Tibial nerve (tissue), 4 donors: ENCODE measurements around the gene ITPKC. TPM values are rescaled to one million over a fixed set of nuclear protein-coding genes. Genes with fewer than 3 reads are reported as not detected.

Experiments used
- DNase-seq, 2 donors: peaks; one replicate each; pipeline ENCODE4 v3.0.0-alpha.2; 2019; ENCODE audit warnings: low spot score in 2 of 2
- H3K27ac ChIP-seq, 4 donors: fragments of 200-600 bp; sonication (generic) in 3 of 4; one replicate each; pipeline ENCODE4 v1.5.1; 2017 to 2019; ENCODE audit warnings: mild to moderate bottlenecking in 1 of 4
- H3K27me3 ChIP-seq, 2 donors: fragments of 200-600 bp; sonication (generic) in 1 of 2; one replicate each; pipeline versions ENCODE4 v1.5.1 to v1.6.0; 2017 to 2019
- H3K36me3 ChIP-seq, 3 donors: fragments of 200-600 bp; sonication (generic); one replicate each; pipeline ENCODE4 v1.5.1; 2018 to 2019
- H3K4me1 ChIP-seq, 4 donors: fragments of 200-600 bp; sonication (generic) in 3 of 4; one replicate each; pipeline ENCODE4 v1.5.1; 2017 to 2019
- H3K4me3 ChIP-seq, 4 donors: fragments of 200-600 bp; sonication (generic) in 3 of 4; one replicate each; pipeline ENCODE4 v1.5.1; 2017 to 2019; ENCODE audit warnings: mild to moderate bottlenecking in 1 of 4, moderate library complexity in 1 of 4
- H3K9me3 ChIP-seq, 4 donors: fragments of 200-600 bp; sonication (generic) in 3 of 4; one replicate each; pipeline ENCODE4 v1.5.1; 2017 to 2019
- CTCF ChIP-seq, 5 experiments: fragments of 200-600 bp in 3 of 5; fragments of 450-650 bp in 2 of 5; sonication (generic) in 3 of 5; IDR thresholded peaks; one replicate each; pipeline ENCODE4 v1.5.1; 2016 to 2019; ENCODE audit warnings: antibody characterized with exemption in 5 of 5, mild to moderate bottlenecking in 3 of 5, moderate library complexity in 2 of 5
- EP300 ChIP-seq, 2 donors: sonication (generic); formaldehyde crosslinking; IDR thresholded peaks; one replicate each; pipeline ENCODE4 v1.6.1; 2017; ENCODE audit warnings: antibody characterized with exemption in 2 of 2, mild to moderate bottlenecking in 1 of 2
- POLR2A ChIP-seq, 2 donors: fragments of 450-650 bp; IDR thresholded peaks; one replicate each; pipeline ENCODE4 v1.6.1; 2017; ENCODE audit warnings: antibody characterized with exemption in 2 of 2, mild to moderate bottlenecking in 2 of 2, moderate library complexity in 2 of 2
- WGBS, 2 donors: methylation state at CpG; one replicate each; pipeline ENCODE4 v1.1.5; 2018; 5-methylcytosine and 5-hydroxymethylcytosine counted together
- total RNA-seq, 4 donors: library from RNA; depleted of rRNA; stranded (reverse); fragments of >200 nt; gene quantifications; one replicate each; pipeline ENCODE4 v1.1.0, GENCODE V29; 2016

Gene ITPKC
- total RNA-seq, 4 donors from 2014 or later = 72.0 to 114 (median 90.9) TPM

DNA sequence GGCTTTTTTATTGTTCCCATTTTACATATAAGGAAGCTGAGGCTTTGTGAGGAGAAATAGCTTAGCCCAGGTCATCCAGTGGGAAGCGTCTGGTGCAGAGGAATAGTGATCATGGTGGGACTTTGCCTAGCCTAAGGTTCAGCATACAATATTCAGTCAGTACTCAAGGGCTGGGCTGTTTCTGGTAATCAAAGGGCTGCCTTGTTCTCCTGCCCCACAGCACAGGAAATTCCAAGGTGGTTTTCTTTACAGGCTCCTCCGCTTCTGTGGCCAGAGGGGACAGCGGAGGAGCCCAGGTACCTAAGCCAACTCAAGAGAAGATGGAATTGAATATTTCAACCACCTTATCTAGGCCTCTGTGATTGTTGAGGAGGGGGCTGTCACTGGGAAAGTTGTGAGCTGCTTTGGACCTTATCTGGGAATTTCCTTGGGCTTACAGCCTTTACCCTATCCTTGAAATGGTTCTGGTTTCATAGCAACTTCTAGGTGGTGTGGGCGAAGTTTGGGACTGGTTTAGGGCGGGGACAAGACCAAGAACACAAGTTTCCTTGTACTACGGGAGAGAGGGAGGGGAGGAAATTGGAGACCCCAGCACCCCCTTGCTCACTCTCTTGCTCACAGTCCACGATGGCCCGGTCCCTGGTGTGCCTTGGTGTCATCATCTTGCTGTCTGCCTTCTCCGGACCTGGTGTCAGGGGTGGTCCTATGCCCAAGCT is 58.2 kb downstream of the ITPKC start, which contains the start of gene MIA:
Gene MIA (plus strand): TSS at position 606 of the 716 bp plus-strand sequence. CDS start 22 bp downstream, at position 628.
- Histone ChIP-seq H3K9me3 (no peaks in the 10 kb centered on the region), H3K4me1 (peaks cover 0 to 35% (median 18%) of the 10 kb centered on the region in 4 donors), H3K4me3 (peak within 1 kb of the TSS; percentile 16 to 95 (median 30)), H3K27ac (peak within 1 kb of the TSS; percentile 60 to 97 (median 92)), H3K36me3 (peaks cover 0 to 17% (median 0%) of the 10 kb centered on the region in 3 donors), H3K27me3 (no peaks in the 10 kb centered on the region)
- TF ChIP-seq EP300 (IDR thresholded peaks at IDR 0.05) (no peak), POLR2A (IDR thresholded peaks at IDR 0.05) (no peak), CTCF (IDR thresholded peaks at IDR 0.05) (no peak)
- no peak for DNase-seq
- WGBS, 2 donors = 47 to 55% methylated on average over 8 to 9 of the region's 9 CpGs

GRCh38 chr19:40775632-40776022 is 58.7 kb downstream of the ITPKC start:
- H3K36me3 ChIP-seq = peaks cover 0 to 13% (median 0%) of the 10 kb centered on the region in 3 donors
- no peaks in the 10 kb centered on the region for H3K27me3 ChIP-seq
- peaks cover 0 to 37% (median 18%) of the 10 kb centered on the region in 4 donors for H3K4me1 ChIP-seq
- no peaks in the 10 kb centered on the region for H3K9me3 ChIP-seq
- TF ChIP-seq POLR2A (IDR thresholded peaks at IDR 0.05) (no peak), CTCF (IDR thresholded peaks at IDR 0.05) (no peak), EP300 (IDR thresholded peaks at IDR 0.05) (no peak)
- no peak for DNase-seq
- peak overlapping the region; percentile 16 to 95 (median 30) for H3K4me3 ChIP-seq
- 48 to 51% methylated on average over 10 of the region's 10 CpGs for WGBS, 2 donors
- peak overlapping the region; percentile 60 to 97 (median 92) for H3K27ac ChIP-seq

DNA sequence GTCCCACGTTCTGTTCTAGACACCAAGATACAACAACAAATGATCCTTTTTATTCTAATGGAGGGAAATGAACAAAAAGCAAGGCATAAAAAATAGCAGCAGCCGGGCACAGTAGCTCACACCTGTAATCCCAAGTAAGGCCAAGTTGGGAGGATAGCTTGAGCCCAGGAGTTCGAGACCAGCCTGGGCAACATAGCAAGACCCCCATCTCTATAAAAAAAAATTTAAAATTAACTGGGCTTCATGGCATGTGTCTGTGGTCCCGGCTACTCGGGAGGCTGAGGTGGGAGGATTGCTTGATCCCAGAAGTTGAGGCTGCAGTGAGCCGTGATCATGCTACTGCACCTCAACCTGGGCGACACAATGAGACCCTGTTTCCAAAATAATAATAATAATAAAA is 59.5 kb downstream of the ITPKC start:
- WGBS, 2 donors = 57 to 62% methylated on average over 7 of the region's 7 CpGs
- Histone ChIP-seq H3K4me3 (peak overlapping the region in 3 of 4 donors; percentile 44 to 95 (median 81)), H3K27me3 (no peaks in the 10 kb centered on the region), H3K9me3 (no peaks in the 10 kb centered on the region), H3K36me3 (peaks cover 0 to 8% (median 0%) of the 10 kb centered on the region in 3 donors), H3K4me1 (peaks cover 0 to 37% (median 18%) of the 10 kb centered on the region in 4 donors), H3K27ac (peak overlapping the region; percentile 60 to 97 (median 92))
- TF ChIP-seq CTCF (IDR thresholded peaks at IDR 0.05) (no peak), EP300 (IDR thresholded peaks at IDR 0.05) (no peak), POLR2A (IDR thresholded peaks at IDR 0.05) (no peak)
- no peak for DNase-seq

DNA sequence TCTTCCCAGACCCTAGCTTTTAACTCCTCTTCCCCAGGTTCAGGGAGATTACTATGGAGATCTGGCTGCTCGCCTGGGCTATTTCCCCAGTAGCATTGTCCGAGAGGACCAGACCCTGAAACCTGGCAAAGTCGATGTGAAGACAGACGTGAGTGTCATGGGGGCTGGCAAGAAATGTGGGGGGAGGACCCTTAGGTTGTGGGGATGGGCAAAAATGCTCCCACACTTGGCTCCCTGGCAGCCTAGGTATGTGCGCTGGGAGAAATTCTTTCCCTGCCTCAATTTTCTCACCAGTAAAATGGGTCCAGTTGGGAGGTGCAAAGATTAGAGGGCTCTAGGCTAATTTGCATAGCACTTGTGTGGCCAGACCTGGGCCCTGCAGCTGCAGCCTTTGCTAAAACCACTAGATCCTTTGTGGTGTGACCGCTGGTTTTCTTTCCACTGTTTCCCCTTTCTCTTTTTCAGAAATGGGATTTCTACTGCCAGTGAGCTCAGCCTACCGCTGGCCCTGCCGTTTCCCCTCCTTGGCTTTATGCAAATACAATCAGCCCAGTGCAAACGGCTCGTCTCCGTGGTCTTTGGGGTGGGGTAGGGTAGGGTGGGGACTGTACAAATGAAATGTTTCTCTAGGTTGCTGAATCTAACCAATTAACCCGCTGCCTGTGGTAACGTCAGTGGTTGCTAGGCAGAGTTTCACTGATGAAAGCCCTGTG is 60.2 kb downstream of the ITPKC start:
- WGBS, 2 donors = 7 to 8% methylated on average over 13 of the region's 13 CpGs
- no peaks in the 10 kb centered on the region for H3K27me3 ChIP-seq
- DNase-seq = peak; percentile 88 to 98
- peak overlapping the region; percentile 44 to 95 (median 78) for H3K4me3 ChIP-seq
- peak overlapping the region; percentile 87 to 97 (median 92) for H3K27ac ChIP-seq
- no peaks in the 10 kb centered on the region for H3K9me3 ChIP-seq
- peaks cover 0 to 37% (median 18%) of the 10 kb centered on the region in 4 donors for H3K4me1 ChIP-seq
- no peak for TF ChIP-seq POLR2A (IDR thresholded peaks at IDR 0.05)
- peak in 1 of 5 experiments; percentile 9 for TF ChIP-seq CTCF (IDR thresholded peaks at IDR 0.05)
- peaks cover 0 to 7% (median 0%) of the 10 kb centered on the region in 3 donors for H3K36me3 ChIP-seq

GRCh38 chr19:40777645-40777936 is 60.7 kb downstream of the ITPKC start:
- DNase-seq = no peak
- 1% methylated on average over 10 of the region's 10 CpGs for WGBS, 2 donors

More at GRCh38 chr19:40777645-40777936, 60.7 kb downstream of the ITPKC start:
- Histone ChIP-seq H3K27me3 (no peaks in the 10 kb centered on the region), H3K36me3 (peaks cover 0 to 12% (median 0%) of the 10 kb centered on the region in 3 donors), H3K9me3 (no peaks in the 10 kb centered on the region), H3K4me1 (peaks cover 0 to 37% (median 18%) of the 10 kb centered on the region in 4 donors), H3K4me3 (peak overlapping the region; percentile 44 to 95 (median 78)), H3K27ac (peak overlapping the region; percentile 87 to 97 (median 92))
- TF ChIP-seq POLR2A (IDR thresholded peaks at IDR 0.05) (no peak), CTCF (IDR thresholded peaks at IDR 0.05) (no peak), EP300 (IDR thresholded peaks at IDR 0.05) (no peak)
